ENCODE results near the gene MCRIP1. TPM values are rescaled to one million over a fixed set of nuclear protein-coding genes. Genes with fewer than 3 reads are reported as not detected.

Gene MCRIP1
- total and polyA plus RNA-seq, 4 experiments from 2014 or later: 65.8 to 87.2 (median 68.9) TPM

DNA sequence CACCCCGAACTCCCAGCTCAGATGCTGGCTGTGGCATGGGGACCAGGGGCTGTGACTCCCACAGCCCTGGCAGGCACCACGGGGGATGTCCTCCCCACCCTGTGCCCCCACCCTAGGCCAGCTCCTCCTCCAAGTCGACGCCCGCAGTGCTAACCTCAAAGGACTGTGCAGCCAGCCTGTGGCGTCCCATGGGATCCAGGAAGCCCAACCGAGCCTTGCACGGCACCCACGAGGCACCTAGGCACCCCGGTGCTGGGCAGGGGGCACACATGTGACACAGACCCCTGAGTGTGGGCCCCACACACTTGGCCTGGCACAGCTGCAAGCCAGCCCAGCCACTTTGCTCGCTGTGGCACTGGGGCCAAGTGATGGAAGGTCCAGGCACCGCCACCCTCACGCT, 25.3 kb downstream of the MCRIP1 start:
- Mint-ChIP-seq H3K4me3 (no peak overlapping the region), H3K27ac (no peak overlapping the region), H3K36me3 (no peaks in the 10 kb centered on the region), H3K4me1 (no peaks in the 10 kb centered on the region), H3K9me3 (no peaks in the 10 kb centered on the region), H3K27me3 (peaks cover 16 to 21% of the 10 kb centered on the region in 2 donors)
- Histone ChIP-seq H3K9me3 (ENCODE audit: control insufficient read depth in 1 of 2, low read length in 2 of 2) (no peaks in the 10 kb centered on the region), H3K4me3 (ENCODE audit: low read length in 2 of 2) (no peak overlapping the region), H3K36me3 (ENCODE audit: insufficient read depth, low read length) (no peaks in the 10 kb centered on the region), H3K27me3 (ENCODE audit: insufficient read depth, low read length) (peaks cover 6% of the 10 kb centered on the region), H3K27ac (ENCODE audit: low read depth, low read length) (no peak overlapping the region), H3K4me1 (ENCODE audit: insufficient read depth, low read length) (no peaks in the 10 kb centered on the region)
- intact Hi-C loops (cut with micrococcal nuclease): no loop called here
- CTCF ChIA-PET (ENCODE audit: partially characterized antibody): no interaction called here
- DNase-seq: no peak
- POLR2A ChIA-PET (ENCODE audit: partially characterized antibody): no interaction called here

DNA sequence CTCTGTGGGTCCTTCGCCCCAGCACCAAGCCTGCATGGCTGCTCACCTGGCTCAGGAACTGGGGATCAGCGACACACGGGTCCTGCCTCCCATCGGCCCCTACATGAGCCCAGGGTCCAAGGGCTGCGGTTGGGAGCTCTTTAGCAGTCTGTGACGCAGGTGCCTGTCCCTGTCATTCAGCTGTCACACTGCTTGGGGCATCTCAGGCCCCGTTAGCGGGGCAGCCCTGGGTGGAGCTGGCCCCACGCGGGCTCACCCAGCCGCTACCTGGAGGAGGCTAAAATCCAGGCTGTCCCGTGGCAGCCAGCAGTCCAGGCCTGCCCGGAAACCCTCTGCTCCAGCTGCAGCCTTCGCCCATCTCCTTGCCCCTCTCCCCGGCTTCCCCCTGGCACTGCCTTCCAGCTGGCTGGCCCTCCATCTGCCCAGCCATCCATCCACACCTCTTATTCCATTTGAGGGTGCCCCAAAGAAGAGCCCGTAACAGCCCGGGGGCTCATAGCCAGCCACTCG, 25.8 kb downstream of the MCRIP1 start:
- H3K4me3 ChIP-seq (ENCODE audit: low read length in 2 of 2): no peak overlapping the region
- H3K27me3 Mint-ChIP-seq: peaks cover 22 to 26% of the 10 kb centered on the region in 2 donors
- ChIA-PET POLR2A (ENCODE audit: partially characterized antibody) (no interaction called here), CTCF (ENCODE audit: partially characterized antibody) (no interaction called here)
- no peak overlapping the region for H3K27ac ChIP-seq (ENCODE audit: low read depth, low read length)
- H3K9me3 Mint-ChIP-seq: no peaks in the 10 kb centered on the region
- no peak for DNase-seq
- intact Hi-C loops (cut with micrococcal nuclease): no loop called here
- H3K27ac Mint-ChIP-seq: no peak overlapping the region
- no peaks in the 10 kb centered on the region for H3K36me3 Mint-ChIP-seq
- H3K4me3 Mint-ChIP-seq: peak overlapping the region in 1 of 8 donors; percentile 37
- H3K9me3 ChIP-seq (ENCODE audit: control insufficient read depth in 1 of 2, low read length in 2 of 2): no peaks in the 10 kb centered on the region
- peaks cover 12% of the 10 kb centered on the region for H3K27me3 ChIP-seq (ENCODE audit: insufficient read depth, low read length)
- no peaks in the 10 kb centered on the region for H3K36me3 ChIP-seq (ENCODE audit: insufficient read depth, low read length)
- H3K4me1 ChIP-seq (ENCODE audit: insufficient read depth, low read length): no peaks in the 10 kb centered on the region
- peaks cover 0 to 3% (median 0%) of the 10 kb centered on the region in 4 donors for H3K4me1 Mint-ChIP-seq

DNA sequence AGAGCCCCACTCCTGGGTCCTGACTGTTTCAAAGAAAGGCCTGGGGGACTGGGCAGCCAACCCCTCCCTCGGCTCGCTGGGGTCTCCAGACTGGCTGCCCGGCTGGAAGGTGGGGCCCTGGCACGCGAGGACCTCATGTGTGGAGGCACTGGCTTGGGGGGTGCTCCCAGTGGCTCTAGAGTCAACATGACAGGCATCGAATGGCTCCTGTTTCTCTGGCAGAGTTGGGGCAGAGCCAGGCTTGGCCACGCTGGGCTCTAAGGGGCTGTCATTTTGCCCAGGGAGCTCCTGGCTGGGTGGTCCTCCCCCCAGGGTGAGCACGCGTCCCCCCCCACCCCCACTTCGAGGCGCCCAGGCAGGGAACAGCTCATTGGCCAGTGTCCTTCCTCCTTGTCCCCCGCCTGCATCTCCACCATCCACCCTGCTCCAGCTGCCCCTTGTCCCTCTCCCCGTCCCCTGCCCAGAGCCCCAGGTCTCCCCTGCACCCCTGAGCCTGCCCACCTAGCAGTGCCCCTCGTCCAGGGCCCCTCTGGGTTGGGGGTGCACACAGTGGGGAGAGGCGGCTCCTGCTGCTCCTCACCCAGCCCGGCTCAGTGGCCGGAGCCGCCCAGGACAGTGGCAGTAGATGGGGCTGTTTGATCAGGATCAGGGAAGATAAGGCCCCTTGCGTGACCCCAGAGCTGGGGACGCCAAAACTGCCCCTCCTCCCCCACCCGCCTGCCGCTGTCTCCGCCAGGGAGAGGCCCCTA, 26.5 kb downstream of the MCRIP1 start:
- no peak overlapping the region for H3K4me3 Mint-ChIP-seq
- peaks cover 0 to 3% (median 0%) of the 10 kb centered on the region in 4 donors for H3K4me1 Mint-ChIP-seq
- H3K36me3 Mint-ChIP-seq: no peaks in the 10 kb centered on the region
- Histone ChIP-seq H3K9me3 (ENCODE audit: control insufficient read depth in 1 of 2, low read length in 2 of 2) (no peaks in the 10 kb centered on the region), H3K27ac (ENCODE audit: low read depth, low read length) (no peak overlapping the region), H3K36me3 (ENCODE audit: insufficient read depth, low read length) (no peaks in the 10 kb centered on the region), H3K4me3 (ENCODE audit: low read length in 2 of 2) (no peak overlapping the region), H3K27me3 (ENCODE audit: insufficient read depth, low read length) (peaks cover 15% of the 10 kb centered on the region), H3K4me1 (ENCODE audit: insufficient read depth, low read length) (no peaks in the 10 kb centered on the region)
- no peak for DNase-seq
- H3K27me3 Mint-ChIP-seq: peaks cover 26 to 33% of the 10 kb centered on the region in 2 donors
- ChIA-PET CTCF (ENCODE audit: partially characterized antibody) (no interaction called here), POLR2A (ENCODE audit: partially characterized antibody) (no interaction called here)
- intact Hi-C loops (cut with micrococcal nuclease): no loop called here
- H3K9me3 Mint-ChIP-seq: no peaks in the 10 kb centered on the region
- no peak overlapping the region for H3K27ac Mint-ChIP-seq

DNA sequence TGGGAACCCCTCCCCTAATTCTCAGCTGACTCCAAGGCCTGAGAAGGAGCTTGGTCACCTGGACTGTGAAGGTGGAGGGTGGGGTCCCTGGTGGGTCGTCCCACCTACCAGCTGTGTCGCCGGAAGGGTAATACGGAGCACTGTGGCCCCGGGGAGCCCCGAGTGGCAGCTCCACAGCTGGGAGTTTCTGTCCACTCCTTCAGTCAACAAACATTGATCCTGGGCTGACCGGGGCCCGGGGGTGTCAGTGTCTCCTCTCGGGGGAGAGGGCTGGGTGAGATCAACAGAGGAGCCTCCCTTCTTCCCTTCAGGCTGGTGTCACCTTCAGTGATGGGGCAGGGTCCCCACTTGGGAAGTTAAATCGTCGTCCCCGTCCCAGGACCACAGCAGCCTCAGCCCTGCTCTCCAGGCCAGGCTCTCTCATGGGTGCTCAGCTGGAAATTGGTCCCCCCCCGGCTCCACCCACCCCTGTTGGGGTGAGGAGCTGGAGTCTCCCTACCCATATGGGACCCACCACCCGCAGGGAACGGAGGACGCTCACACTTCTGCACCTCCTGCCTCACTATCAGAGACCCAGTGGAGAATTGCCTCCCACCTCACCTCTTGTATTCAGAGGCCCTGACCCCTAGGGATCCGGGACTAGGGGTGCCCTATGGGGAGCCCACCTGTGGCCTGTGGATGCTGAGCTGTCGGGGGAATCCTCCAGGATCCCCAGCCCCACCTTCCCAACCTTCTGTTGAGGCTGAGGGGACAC, 27.2 kb downstream of the MCRIP1 start:
- Histone ChIP-seq H3K9me3 (ENCODE audit: control insufficient read depth in 1 of 2, low read length in 2 of 2) (no peaks in the 10 kb centered on the region), H3K4me1 (ENCODE audit: insufficient read depth, low read length) (no peaks in the 10 kb centered on the region), H3K36me3 (ENCODE audit: insufficient read depth, low read length) (no peaks in the 10 kb centered on the region), H3K4me3 (ENCODE audit: low read length in 2 of 2) (no peak overlapping the region), H3K27me3 (ENCODE audit: insufficient read depth, low read length) (peaks cover 15% of the 10 kb centered on the region), H3K27ac (ENCODE audit: low read depth, low read length) (no peak overlapping the region)
- H3K4me1 Mint-ChIP-seq: peaks cover 0 to 3% (median 0%) of the 10 kb centered on the region in 4 donors
- no peaks in the 10 kb centered on the region for H3K36me3 Mint-ChIP-seq
- CTCF ChIA-PET (ENCODE audit: partially characterized antibody): no interaction called here
- no peak overlapping the region for H3K4me3 Mint-ChIP-seq
- POLR2A ChIA-PET (ENCODE audit: partially characterized antibody): no interaction called here
- DNase-seq: no peak
- intact Hi-C loops (cut with micrococcal nuclease): no loop called here
- H3K27me3 Mint-ChIP-seq: peaks cover 30 to 37% of the 10 kb centered on the region in 2 donors
- H3K9me3 Mint-ChIP-seq: no peaks in the 10 kb centered on the region
- no peak overlapping the region for H3K27ac Mint-ChIP-seq

DNA sequence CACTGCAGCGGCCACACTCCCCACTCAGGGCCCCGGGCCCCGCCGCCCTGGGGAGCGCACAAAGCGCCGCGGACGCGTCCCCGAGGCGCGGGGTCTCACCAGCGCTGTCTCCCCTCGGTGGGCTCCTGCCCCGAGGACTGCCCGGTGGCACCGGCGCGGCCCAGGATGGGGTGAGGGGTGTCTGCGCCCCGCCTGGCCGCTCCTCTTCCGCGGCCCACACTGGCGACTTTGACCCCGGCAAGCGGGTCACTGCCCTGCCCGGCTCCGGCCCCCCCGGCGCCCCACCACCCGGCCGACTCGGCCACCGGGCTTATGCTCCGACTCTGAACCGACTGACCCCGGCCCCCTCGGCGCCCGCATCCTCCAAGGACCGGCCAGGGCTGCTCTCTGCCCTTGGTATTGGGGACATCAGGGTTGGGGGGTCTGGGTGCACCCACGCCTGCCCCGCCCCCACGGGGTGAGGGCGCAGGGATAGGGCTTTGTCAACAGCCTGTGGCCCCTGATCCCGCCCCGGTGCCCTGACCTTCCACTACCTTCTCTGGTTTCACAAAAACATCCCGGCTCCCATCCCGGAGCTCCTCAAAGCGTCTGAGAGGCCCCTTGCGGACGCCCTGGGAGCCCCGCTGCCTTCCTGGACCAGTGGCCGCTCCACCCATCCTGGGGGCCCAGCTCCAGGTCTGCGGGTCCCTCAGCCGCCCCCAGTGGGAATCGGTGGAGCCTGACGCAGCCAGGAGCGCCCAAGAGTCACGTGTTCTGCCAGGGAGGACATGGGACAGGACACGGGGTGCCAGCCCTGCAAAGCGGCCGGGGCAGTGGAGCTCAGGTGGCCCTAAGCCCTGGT, 28.3 kb downstream of the MCRIP1 start:
- intact Hi-C loops (cut with micrococcal nuclease): no loop called here
- Mint-ChIP-seq H3K9me3 (peaks cover 0 to 3% (median 0%) of the 10 kb centered on the region in 8 donors), H3K27me3 (peaks cover 31 to 34% of the 10 kb centered on the region in 2 donors), H3K27ac (no peak overlapping the region), H3K36me3 (no peaks in the 10 kb centered on the region), H3K4me1 (peaks cover 0 to 3% (median 0%) of the 10 kb centered on the region in 4 donors), H3K4me3 (no peak overlapping the region)
- H3K4me1 ChIP-seq (ENCODE audit: insufficient read depth, low read length): no peaks in the 10 kb centered on the region
- no peak overlapping the region for H3K27ac ChIP-seq (ENCODE audit: low read depth, low read length)
- H3K36me3 ChIP-seq (ENCODE audit: insufficient read depth, low read length): no peaks in the 10 kb centered on the region
- no peak overlapping the region for H3K4me3 ChIP-seq (ENCODE audit: low read length in 2 of 2)
- peaks cover 15% of the 10 kb centered on the region for H3K27me3 ChIP-seq (ENCODE audit: insufficient read depth, low read length)
- ChIA-PET CTCF (ENCODE audit: partially characterized antibody) (no interaction called here), POLR2A (ENCODE audit: partially characterized antibody) (no interaction called here)
- no peaks in the 10 kb centered on the region for H3K9me3 ChIP-seq (ENCODE audit: control insufficient read depth in 1 of 2, low read length in 2 of 2)
- DNase-seq: no peak

DNA sequence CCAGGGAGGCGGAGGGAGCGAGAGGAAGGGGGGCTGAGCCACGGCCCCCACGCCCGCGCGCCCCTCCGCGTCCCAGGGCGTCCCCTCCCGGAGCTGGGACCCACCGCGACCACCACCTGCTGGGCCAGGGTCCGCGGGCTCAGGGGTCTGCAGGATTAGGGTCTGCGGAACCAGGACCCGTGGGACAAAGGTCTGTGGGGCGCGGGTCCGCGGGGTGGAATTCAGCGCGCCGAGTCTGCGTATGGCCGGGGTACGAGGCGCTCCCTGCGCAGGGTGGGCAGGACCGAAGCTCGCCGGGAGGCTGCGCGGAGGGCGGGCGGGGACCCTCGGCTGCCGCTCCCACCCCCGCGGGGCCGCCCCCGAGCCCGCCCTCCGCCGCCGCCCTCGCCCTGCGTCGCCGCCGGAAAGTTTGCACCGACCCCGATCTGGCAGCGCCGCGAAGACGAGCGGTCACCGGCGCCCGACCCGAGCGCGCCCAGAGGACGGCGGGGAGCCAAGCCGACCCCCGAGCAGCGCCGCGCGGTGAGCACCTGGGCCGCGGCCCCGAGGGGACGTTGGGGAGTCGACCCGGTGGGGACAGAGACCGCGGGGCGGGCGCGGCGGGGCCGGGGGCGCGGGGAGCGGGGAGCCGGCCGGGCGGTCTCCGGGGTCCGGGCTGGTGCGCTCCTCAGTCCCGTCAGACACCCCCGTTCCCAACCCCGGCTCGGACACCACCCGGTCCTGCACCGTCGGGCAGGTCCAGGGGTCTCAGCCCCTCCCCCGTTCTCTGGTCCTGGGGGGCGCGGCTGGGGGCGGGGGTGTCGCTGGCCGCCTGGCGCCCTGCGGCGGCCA, 29.1 kb downstream of the MCRIP1 start, which contains the start of gene GCGR:
GCGR (plus strand) TSS at position 423 of the 831 bp plus-strand sequence. CDS start 4,869 bp downstream, outside the sequence.
- no peak within 1 kb of the TSS for H3K27ac ChIP-seq (ENCODE audit: low read depth, low read length)
- no peak within 1 kb of the TSS for H3K27ac Mint-ChIP-seq
- peaks cover 0 to 3% (median 0%) of the 10 kb centered on the region in 8 donors for H3K9me3 Mint-ChIP-seq
- H3K4me1 Mint-ChIP-seq: peaks cover 0 to 3% (median 0%) of the 10 kb centered on the region in 4 donors
- no peaks in the 10 kb centered on the region for H3K36me3 ChIP-seq (ENCODE audit: insufficient read depth, low read length)
- H3K4me3 Mint-ChIP-seq: peak within 1 kb of the TSS in 1 of 8 donors; percentile 62
- no peaks in the 10 kb centered on the region for H3K9me3 ChIP-seq (ENCODE audit: control insufficient read depth in 1 of 2, low read length in 2 of 2)
- CTCF ChIA-PET (ENCODE audit: partially characterized antibody): no interaction called here
- intact Hi-C loops (cut with micrococcal nuclease): no loop called here
- H3K27me3 Mint-ChIP-seq: peaks cover 26 to 29% of the 10 kb centered on the region in 2 donors
- H3K4me3 ChIP-seq (ENCODE audit: low read length in 2 of 2): no peak within 1 kb of the TSS
- POLR2A ChIA-PET (ENCODE audit: partially characterized antibody): no interaction called here
- H3K36me3 Mint-ChIP-seq: no peaks in the 10 kb centered on the region
- no peak for DNase-seq
- H3K27me3 ChIP-seq (ENCODE audit: insufficient read depth, low read length): peaks cover 15% of the 10 kb centered on the region
- H3K4me1 ChIP-seq (ENCODE audit: insufficient read depth, low read length): no peaks in the 10 kb centered on the region

Measured in CD4-positive, alpha-beta memory T cell (primary cell).